Subcutaneous abdominal adipose tissue (tissue), 5 donors: Measurements from ENCODE around the gene GPC1.

ENCODE experiments used
- H3K27ac ChIP-seq: one replicate; pipeline ENCODE4 v1.7.0; 2013; ENCODE audit warnings: low read depth, mild to moderate bottlenecking, inconsistent platforms, low read length, moderate library complexity
- H3K27me3 ChIP-seq, 5 donors: one replicate each; pipeline ENCODE4 v1.7.0; 2013; ENCODE audit warnings: low read length in 5 of 5, inconsistent platforms in 1 of 5; ENCODE audit not compliant: control insufficient read depth in 5 of 5, insufficient read depth in 4 of 5
- H3K36me3 ChIP-seq, 5 donors: one replicate each; pipeline ENCODE4 v1.7.0; 2013; ENCODE audit warnings: low read length in 5 of 5; ENCODE audit not compliant: control insufficient read depth in 5 of 5, insufficient read depth in 5 of 5
- H3K4me1 ChIP-seq, 5 donors: one replicate each; pipeline ENCODE4 v1.7.0; 2013; ENCODE audit warnings: low read length in 5 of 5, mild to moderate bottlenecking in 3 of 5, moderate library complexity in 1 of 5; ENCODE audit not compliant: control insufficient read depth in 5 of 5, insufficient read depth in 5 of 5
- H3K4me3 ChIP-seq, 5 donors: one replicate each; pipeline ENCODE4 v1.7.0; 2013; ENCODE audit warnings: low read length in 5 of 5, low read depth in 1 of 5
- H3K9ac ChIP-seq, 5 donors: one replicate each; pipeline ENCODE4 v1.7.0; 2013; ENCODE audit warnings: low read length in 5 of 5, mild to moderate bottlenecking in 4 of 5, moderate library complexity in 3 of 5
- H3K9me3 ChIP-seq, 5 donors: one replicate each; pipeline ENCODE4 v1.7.0; 2013; ENCODE audit warnings: low read length in 5 of 5; ENCODE audit not compliant: control insufficient read depth in 5 of 5
- donor health status: healthy.
- donor health status: healthy.
- donor health status: healthy.
- donor health status: healthy.
- donor health status: healthy.

Gene GPC1

DNA sequence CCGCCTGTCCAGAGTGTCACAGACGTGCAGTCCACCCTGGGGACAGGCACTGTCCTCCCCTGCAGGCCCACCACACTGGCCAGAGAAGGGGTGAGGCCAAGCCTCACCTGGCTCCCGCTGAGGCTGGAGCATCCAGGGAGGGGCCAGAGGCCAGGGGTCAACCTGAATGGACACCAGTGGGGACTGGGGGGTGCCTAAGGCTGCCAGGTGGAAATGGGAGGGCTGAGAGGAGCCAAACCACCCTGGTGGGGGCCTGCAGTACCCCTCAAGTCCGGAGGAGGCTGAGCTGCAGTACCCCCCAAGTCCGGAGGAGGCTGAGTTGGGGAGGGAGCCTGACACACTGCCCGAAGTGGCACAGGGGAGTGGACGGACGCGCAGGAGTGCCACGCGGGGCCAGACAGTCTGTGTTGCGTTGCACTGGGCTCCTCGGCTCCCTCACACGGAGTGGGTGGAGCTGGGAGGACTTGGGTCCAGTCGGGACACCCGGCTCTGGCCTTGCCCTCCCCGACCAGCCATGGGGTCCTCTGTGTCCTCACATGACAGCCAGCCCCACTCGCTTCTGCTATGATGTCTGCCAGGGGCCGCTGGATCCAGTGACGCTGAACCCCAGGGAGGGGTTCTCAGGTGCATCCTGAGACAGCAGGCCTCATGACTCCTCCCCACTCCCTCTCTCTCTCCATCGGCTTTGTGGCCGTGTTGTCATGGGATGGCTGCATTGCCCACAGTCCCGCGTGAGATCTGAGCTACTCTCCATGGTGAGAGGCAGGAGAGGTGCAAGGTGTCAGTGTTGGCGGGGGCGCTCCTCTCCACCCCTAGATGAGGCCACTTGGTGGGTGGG lies 22.3 kb upstream of the GPC1 start:
- H3K27ac ChIP-seq: no peak overlapping the region
- H3K4me3 ChIP-seq: no peak overlapping the region
- no peaks in the 10 kb centered on the region for H3K36me3 ChIP-seq
- no peak overlapping the region for H3K9ac ChIP-seq
- H3K9me3 ChIP-seq: no peaks in the 10 kb centered on the region
- H3K27me3 ChIP-seq: peaks cover 0 to 15% (median 3%) of the 10 kb centered on the region in 5 donors
- peaks cover 0 to 6% (median 0%) of the 10 kb centered on the region in 5 donors for H3K4me1 ChIP-seq

DNA sequence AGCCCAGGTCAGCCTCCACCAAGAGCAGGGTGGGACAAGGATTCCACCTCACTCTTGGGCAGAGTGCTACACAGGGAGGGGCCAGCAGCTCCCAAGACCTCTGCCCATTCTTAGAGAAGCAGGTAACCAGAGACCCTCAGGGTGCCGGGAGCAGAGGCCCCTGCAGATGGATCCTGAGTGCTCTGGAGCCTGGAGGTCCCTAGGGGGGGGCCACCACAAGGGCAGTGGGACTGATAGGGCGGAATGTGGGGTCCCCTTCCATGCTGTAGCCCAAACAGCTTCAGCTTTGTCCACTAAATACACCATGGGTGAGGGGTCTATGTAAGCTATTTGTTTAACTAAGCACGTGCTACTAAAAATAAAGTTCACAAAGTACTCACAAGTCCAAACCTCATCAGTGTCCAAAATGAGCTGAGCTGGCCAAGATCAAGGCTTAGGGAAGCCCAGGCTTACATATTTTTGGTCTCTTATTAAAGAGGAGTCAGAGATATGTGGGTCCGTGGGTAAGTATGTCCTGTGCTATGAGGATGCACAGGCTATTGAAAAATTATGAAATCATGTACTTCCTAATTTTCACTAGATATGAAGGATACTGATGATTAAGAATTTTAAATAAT lies 21.5 kb upstream of the GPC1 start:
- H3K4me1 ChIP-seq: peaks cover 0 to 6% (median 0%) of the 10 kb centered on the region in 5 donors
- no peak overlapping the region for H3K4me3 ChIP-seq
- no peak overlapping the region for H3K9ac ChIP-seq
- no peaks in the 10 kb centered on the region for H3K36me3 ChIP-seq
- H3K9me3 ChIP-seq: peaks cover 0 to 5% (median 2%) of the 10 kb centered on the region in 5 donors
- no peak overlapping the region for H3K27ac ChIP-seq
- H3K27me3 ChIP-seq: peaks cover 0 to 15% (median 3%) of the 10 kb centered on the region in 5 donors

DNA sequence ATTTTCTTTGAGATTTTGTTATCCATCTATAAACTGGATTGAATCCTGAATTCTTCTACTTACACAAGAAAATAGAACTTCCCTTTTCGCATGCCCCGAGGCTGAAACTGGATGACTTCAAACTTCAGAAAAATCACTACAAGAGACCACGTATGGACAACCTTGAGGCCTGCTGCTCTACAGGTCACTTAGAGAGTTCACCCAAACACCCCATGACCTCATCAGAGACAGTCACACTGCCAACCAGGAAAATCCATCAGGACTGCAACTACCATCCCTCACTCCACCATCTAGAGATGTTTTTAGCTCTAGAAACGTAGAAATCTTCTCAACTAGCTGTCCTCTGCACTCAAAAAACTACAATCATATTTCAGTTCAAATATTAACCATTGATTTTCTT lies 18.6 kb upstream of the GPC1 start:
- Histone ChIP-seq H3K36me3 (no peaks in the 10 kb centered on the region), H3K9me3 (peaks cover 0 to 18% (median 15%) of the 10 kb centered on the region in 5 donors), H3K27ac (no peak overlapping the region), H3K27me3 (peaks cover 0 to 13% (median 3%) of the 10 kb centered on the region in 5 donors), H3K4me1 (peaks cover 0 to 6% (median 4%) of the 10 kb centered on the region in 5 donors), H3K9ac (no peak overlapping the region), H3K4me3 (no peak overlapping the region)

DNA sequence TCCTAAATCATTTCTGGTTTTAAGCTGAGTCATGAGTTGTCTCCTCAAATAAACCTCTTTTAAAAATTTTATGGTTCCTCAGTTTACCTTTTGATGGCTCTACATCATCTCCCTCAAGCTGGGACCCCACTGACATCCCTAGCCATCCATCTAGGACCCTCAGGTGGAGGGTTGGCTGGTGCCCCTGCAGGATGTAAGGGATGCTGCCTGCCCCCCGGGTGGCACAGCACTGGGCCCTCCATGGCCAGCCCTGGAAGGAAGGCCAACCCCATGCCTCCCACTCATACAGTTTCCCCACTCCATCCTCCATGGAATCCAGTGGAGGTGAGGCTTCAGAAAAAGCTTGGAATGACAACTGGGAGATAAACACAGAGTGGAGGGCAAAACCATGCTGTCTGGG lies 17.2 kb upstream of the GPC1 start:
- H3K9me3 ChIP-seq: peaks cover 0 to 19% (median 16%) of the 10 kb centered on the region in 5 donors
- no peak overlapping the region for H3K27ac ChIP-seq

DNA sequence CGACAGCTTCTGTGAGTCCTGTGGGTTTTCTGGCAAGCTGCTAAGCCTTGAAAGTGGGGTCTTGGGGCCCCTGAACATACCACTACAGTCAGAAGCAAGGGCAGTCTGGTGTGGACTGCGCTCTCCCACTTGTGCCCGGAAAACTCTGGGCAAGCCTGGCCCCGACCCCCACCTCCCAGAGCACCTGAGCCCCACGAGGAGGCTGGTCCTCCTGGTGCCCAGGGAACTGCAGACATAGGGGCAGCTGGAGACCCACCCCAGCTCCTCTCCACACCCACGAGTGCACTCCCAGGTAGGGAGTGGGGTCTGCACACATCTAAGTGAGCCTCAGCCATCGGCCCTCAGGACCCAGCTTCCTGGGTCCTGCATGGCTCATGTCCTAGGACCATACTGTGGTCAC lies 16.2 kb upstream of the GPC1 start:
- peaks cover 0 to 14% (median 7%) of the 10 kb centered on the region in 5 donors for H3K4me1 ChIP-seq
- H3K4me3 ChIP-seq: no peak overlapping the region
- H3K27me3 ChIP-seq: peaks cover 0 to 4% (median 0%) of the 10 kb centered on the region in 5 donors
- H3K9me3 ChIP-seq: peaks cover 0 to 21% (median 16%) of the 10 kb centered on the region in 5 donors
- H3K27ac ChIP-seq: no peak overlapping the region
- H3K36me3 ChIP-seq: no peaks in the 10 kb centered on the region
- H3K9ac ChIP-seq: no peak overlapping the region

More for the DNA sequence above, 17.2 kb upstream of the GPC1 start:
- H3K36me3 ChIP-seq: no peaks in the 10 kb centered on the region
- peaks cover 0 to 6% (median 0%) of the 10 kb centered on the region in 5 donors for H3K27me3 ChIP-seq
- no peak overlapping the region for H3K9ac ChIP-seq
- H3K4me3 ChIP-seq: no peak overlapping the region
- peaks cover 0 to 5% (median 0%) of the 10 kb centered on the region in 5 donors for H3K4me1 ChIP-seq

DNA sequence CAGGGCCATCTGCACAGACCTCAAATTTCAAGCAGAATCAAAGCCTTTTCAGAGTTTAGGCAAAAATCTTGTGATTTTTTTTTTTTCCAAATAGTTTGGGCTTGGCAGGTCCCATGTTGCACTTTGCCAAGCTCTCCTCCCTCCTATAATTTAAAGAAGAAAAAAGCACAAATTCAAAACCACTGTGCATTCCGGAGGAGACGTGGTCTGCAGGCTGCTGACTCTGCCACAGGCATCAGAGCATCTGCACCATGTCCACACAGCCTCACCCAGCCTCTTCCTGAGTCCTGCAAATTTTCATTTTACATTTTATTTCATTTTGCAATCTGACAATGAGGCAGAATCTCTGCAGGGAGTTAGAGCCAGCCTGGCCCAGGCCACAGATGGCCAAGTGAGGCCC lies 15.7 kb upstream of the GPC1 start:
- Histone ChIP-seq H3K9ac (no peak overlapping the region), H3K4me1 (peaks cover 0 to 18% (median 11%) of the 10 kb centered on the region in 5 donors), H3K27ac (no peak overlapping the region)

DNA sequence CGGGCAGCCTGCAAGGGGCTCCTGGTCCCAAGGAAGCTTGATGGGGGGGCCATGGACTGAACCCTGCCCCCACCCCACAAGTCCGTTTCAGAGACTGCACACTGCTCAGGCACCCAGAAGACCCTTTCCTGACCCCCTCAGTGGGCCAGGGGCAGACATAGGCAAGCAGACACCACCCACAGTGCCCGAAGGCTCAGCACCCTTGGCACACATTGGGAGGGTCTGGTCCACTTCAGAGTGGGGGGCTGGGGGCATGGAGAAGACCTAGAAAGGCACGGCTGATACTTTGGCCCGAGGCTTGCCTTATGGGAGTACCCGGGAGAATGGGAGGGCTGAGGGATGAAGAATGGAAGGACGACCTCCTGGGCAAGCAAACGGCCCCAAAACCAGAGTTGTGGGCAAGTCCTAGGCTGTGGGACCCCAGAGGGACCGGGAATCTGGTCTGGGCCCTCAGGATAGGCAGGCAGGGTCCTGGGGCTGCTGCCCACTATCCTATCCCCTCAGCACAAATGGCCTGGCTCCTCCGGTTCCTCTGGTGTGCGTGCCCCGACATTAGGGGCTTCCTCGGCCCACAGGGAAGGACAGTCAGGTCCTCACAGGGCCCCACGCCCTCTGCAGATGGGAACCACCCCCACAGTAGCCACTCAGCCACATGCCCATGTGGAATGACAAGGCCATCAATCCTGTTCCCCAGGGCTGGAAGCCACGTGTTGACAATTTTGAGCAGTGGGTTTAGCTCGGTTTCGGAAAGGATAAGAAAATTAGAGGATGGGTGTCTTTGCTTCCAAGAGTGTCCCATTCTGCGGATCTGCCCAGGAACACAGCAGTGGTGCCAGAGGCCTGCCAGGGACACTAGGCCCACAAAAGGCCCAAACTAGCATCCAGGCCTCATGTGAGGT lies 15.0 kb upstream of the GPC1 start:
- Histone ChIP-seq H3K4me3 (no peak overlapping the region), H3K36me3 (no peaks in the 10 kb centered on the region), H3K9ac (no peak overlapping the region), H3K27ac (no peak overlapping the region), H3K4me1 (peaks cover 0 to 19% (median 12%) of the 10 kb centered on the region in 5 donors), H3K9me3 (peaks cover 0 to 21% (median 16%) of the 10 kb centered on the region in 5 donors), H3K27me3 (peaks cover 0 to 4% (median 0%) of the 10 kb centered on the region in 5 donors)

More for the DNA sequence above, 15.7 kb upstream of the GPC1 start:
- Histone ChIP-seq H3K9me3 (peaks cover 0 to 21% (median 16%) of the 10 kb centered on the region in 5 donors), H3K4me3 (no peak overlapping the region), H3K27me3 (peaks cover 0 to 4% (median 0%) of the 10 kb centered on the region in 5 donors), H3K36me3 (no peaks in the 10 kb centered on the region)

DNA sequence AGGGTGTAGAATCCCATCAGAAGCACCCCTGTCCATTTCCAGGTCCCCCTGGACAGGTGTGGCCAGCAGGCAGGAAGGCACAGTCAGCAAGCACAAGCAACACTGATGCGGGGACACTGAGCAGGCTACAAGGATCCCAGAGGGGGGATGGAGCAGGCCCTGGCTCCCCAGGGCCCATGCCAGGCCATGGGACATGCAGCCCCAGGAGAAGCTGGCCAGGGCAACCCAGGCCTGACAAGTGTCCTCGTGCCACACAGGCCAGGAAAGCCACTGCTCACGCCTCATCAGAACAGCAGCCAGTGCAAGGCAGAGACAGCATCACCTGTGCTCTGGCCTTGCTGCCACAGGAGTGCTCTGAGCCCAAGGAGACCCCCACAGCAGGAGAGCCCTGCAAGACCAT lies 14.1 kb upstream of the GPC1 start:
- Histone ChIP-seq H3K27me3 (peaks cover 0 to 4% (median 2%) of the 10 kb centered on the region in 5 donors), H3K9me3 (peaks cover 0 to 21% (median 20%) of the 10 kb centered on the region in 5 donors), H3K36me3 (no peaks in the 10 kb centered on the region), H3K9ac (no peak overlapping the region), H3K27ac (no peak overlapping the region), H3K4me1 (peaks cover 0 to 19% (median 12%) of the 10 kb centered on the region in 5 donors), H3K4me3 (no peak overlapping the region)

DNA sequence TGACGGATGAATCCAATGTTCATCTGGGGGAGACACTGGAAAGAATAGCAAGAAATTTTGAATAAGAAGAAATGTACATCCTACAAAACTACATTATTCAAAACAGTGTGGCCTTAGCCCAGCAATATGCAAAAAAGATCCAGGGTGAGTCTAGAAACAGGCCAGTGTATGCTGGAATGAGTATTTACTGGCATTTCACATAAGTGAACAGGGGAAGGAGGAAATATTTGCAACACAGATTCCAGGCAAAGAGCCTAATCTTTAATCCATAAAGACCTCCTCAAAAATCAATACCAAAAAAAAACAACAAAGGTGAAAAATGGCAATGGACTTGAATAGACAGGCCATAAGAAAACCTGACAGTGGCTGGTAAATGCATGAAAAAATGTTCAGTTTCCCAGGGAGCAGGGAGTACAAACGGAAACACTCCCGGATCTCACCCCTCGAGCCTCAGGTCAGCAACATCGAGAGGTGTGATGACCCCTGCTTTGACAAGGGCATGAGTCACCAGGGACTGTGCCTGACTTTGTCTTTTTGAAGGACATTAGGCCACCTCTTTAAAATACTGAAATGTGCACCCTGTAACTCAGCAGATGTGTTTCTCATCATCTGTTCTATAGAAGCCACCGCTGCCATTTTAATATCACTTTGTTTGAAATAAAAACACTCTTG lies 12.7 kb upstream of the GPC1 start:
- no peak overlapping the region for H3K27ac ChIP-seq

More for the DNA sequence above, 12.7 kb upstream of the GPC1 start:
- peaks cover 0 to 21% (median 20%) of the 10 kb centered on the region in 5 donors for H3K9me3 ChIP-seq
- peaks cover 0 to 19% (median 12%) of the 10 kb centered on the region in 5 donors for H3K4me1 ChIP-seq
- H3K9ac ChIP-seq: no peak overlapping the region
- H3K36me3 ChIP-seq: no peaks in the 10 kb centered on the region
- no peak overlapping the region for H3K4me3 ChIP-seq
- peaks cover 0 to 4% (median 2%) of the 10 kb centered on the region in 5 donors for H3K27me3 ChIP-seq
